Kidney tubule cell (primary cell): ENCODE measurements around the gene BCAS3.
"Not testable (repeated sequence)": the region's sequence is repeated elsewhere in the genome, so short reads cannot be mapped to it uniquely, and the experiment has no call there.

ENCODE experiments used
- DNase-seq: peaks from one replicate; pipeline ENCODE4 v3.0.0-alpha.2; 2018; ENCODE audit warnings: low spot score

Gene BCAS3

GRCh38 chr17:60747069-60747808 lies 69.6 kb downstream of the BCAS3 start:
- no peak for DNase-seq

GRCh38 chr17:60748204-60748603 lies 70.6 kb downstream of the BCAS3 start:
- no peak for DNase-seq

- no peak for DNase-seq
These were observed 71.4 kb downstream of the BCAS3 start for GRCh38 chr17:60749050-60749449.

GRCh38 chr17:60749708-60750107 lies 72.1 kb downstream of the BCAS3 start:
- no peak for DNase-seq

GRCh38 chr17:60750640-60751039 lies 73.0 kb downstream of the BCAS3 start:
- DNase-seq, result no peak

- DNase-seq, result no peak
These were observed 74.2 kb downstream of the BCAS3 start for GRCh38 chr17:60751884-60752283.

- no peak for DNase-seq
These were observed 75.4 kb downstream of the BCAS3 start for GRCh38 chr17:60752873-60753577.

- DNase-seq, result no peak
These were observed 76.5 kb downstream of the BCAS3 start for GRCh38 chr17:60754057-60754604.

- not testable (repeated sequence) for DNase-seq
These were observed 79.1 kb downstream of the BCAS3 start for GRCh38 chr17:60756798-60757197.

- no peak for DNase-seq
These were observed 79.8 kb downstream of the BCAS3 start for GRCh38 chr17:60757437-60757836.

GRCh38 chr17:60759756-60760155 lies 82.1 kb downstream of the BCAS3 start:
- no peak for DNase-seq

- DNase-seq, result not testable (repeated sequence)
These were observed 83.7 kb downstream of the BCAS3 start for GRCh38 chr17:60761301-60761700.

GRCh38 chr17:60766778-60767190 lies 89.1 kb downstream of the BCAS3 start:
- no peak for DNase-seq

GRCh38 chr17:60767744-60768308 lies 90.2 kb downstream of the BCAS3 start:
- no peak for DNase-seq

- DNase-seq, result no peak
These were observed 91.7 kb downstream of the BCAS3 start for GRCh38 chr17:60769327-60769726.

- no peak for DNase-seq
These were observed 93.3 kb downstream of the BCAS3 start for GRCh38 chr17:60770946-60771422.

GRCh38 chr17:60771621-60772020 lies 94.0 kb downstream of the BCAS3 start:
- DNase-seq, result not testable (repeated sequence)

- DNase-seq, result no peak
These were observed 95.9 kb downstream of the BCAS3 start for GRCh38 chr17:60773552-60773951.

GRCh38 chr17:60781880-60782412 lies 104.3 kb downstream of the BCAS3 start:
- no peak for DNase-seq

GRCh38 chr17:60782742-60783141 lies 105.1 kb downstream of the BCAS3 start:
- DNase-seq, result no peak

- DNase-seq, result no peak
These were observed 112.6 kb downstream of the BCAS3 start for GRCh38 chr17:60790205-60790604.

- DNase-seq, result no peak
These were observed 114.7 kb downstream of the BCAS3 start for GRCh38 chr17:60792250-60792898.
